B cell (primary cell): ENCODE data around the gene L3MBTL1. TPM values are rescaled to one million over a fixed set of nuclear protein-coding genes. Genes with fewer than 3 reads are reported as not detected.

ENCODE experiments used
- ATAC-seq: fragments of 200-7000 bp; cut with Tn5 transposase; one replicate; pipeline ENCODE4 v1.10.0; 2021; ENCODE audit warnings: low read depth, mild to moderate bottlenecking, moderate number of reproducible peaks, moderate library complexity
- CTCF ChIA-PET: fragments of 350-600 bp; sonication (Branson Sonifier 250); formaldehyde crosslinking; loops from one replicate; lab custom pipeline; 2021; ENCODE audit warnings: antibody characterized with exemption, inconsistent platforms; lab: Charles Lee
- POLR2A ChIA-PET: fragments of 350-600 bp; sonication (Branson Sonifier 250); formaldehyde crosslinking; loops from one replicate; lab custom pipeline; 2021; ENCODE audit warnings: antibody characterized with exemption; lab: Charles Lee
- DNase-seq: peaks from one replicate; pipeline ENCODE4 v3.0.0; 2013
- H2AFZ ChIP-seq: 2 replicates; pipeline ENCODE4 v1.6.1; 2012; ENCODE audit warnings: mild to moderate bottlenecking, low read depth, low read length; ENCODE audit not compliant: insufficient read depth, poor library complexity, severe bottlenecking
- H3K27ac ChIP-seq, 2 donors: 1 replicate in 1 of 2; 2 replicates in 1 of 2; pipeline ENCODE4 v1.5.1; 2012 to 2013; ENCODE audit warnings: low read length in 2 of 2, mild to moderate bottlenecking in 2 of 2, moderate library complexity in 1 of 2
- H3K27me3 ChIP-seq, 4 experiments: fragments of 200-600 bp in 1 of 4; sonication (generic) in 1 of 4; replicated peaks in 1 of 4; 1 replicate in 2 of 4; 2 replicates in 2 of 4; pipeline versions ENCODE4 v1.6.1 to v1.7.0; 2013 to 2016; ENCODE audit warnings: low read length in 3 of 4, mild to moderate bottlenecking in 2 of 4, mixed read lengths in 1 of 4, moderate library complexity in 1 of 4; ENCODE audit not compliant: insufficient read depth in 4 of 4, control insufficient read depth in 3 of 4; ENCODE audit errors: control extremely low read depth in 1 of 4
- H3K36me3 ChIP-seq, 2 experiments: replicated peaks in 1 of 2; 1 replicate in 1 of 2; 2 replicates in 1 of 2; pipeline versions ENCODE4 v1.6.1 to v1.7.1; 2013; ENCODE audit warnings: low read length in 1 of 2; ENCODE audit not compliant: insufficient read depth in 2 of 2, control insufficient read depth in 1 of 2; ENCODE audit errors: control extremely low read depth in 1 of 2, extremely low read depth in 1 of 2
- H3K4me1 ChIP-seq, 2 donors: fragments of 200-600 bp in 1 of 2; sonication (generic) in 1 of 2; 1 replicate in 1 of 2; 2 replicates in 1 of 2; pipeline versions ENCODE4 v1.5.1 to v1.6.1; 2013 to 2017; ENCODE audit warnings: low read length in 2 of 2; ENCODE audit not compliant: control insufficient read depth in 2 of 2, insufficient read depth in 2 of 2
- H3K4me2 ChIP-seq: replicated peaks from 2 replicates; pipeline ENCODE3; 2012; ENCODE audit warnings: mild to moderate bottlenecking, low read depth, low read length; ENCODE audit not compliant: poor library complexity, severe bottlenecking
- H3K4me3 ChIP-seq, 5 experiments: fragments of 200-600 bp in 1 of 5; sonication (generic) in 1 of 5; 1 replicate in 3 of 5; 2 replicates in 2 of 5; pipeline versions ENCODE4 v1.5.1 to v1.7.0; 2011 to 2016; ENCODE audit warnings: low read length in 4 of 5, mild to moderate bottlenecking in 4 of 5, low read depth in 2 of 5, control low read depth in 1 of 5, moderate library complexity in 1 of 5; ENCODE audit not compliant: insufficient read depth in 1 of 5; ENCODE audit errors: control extremely low read depth in 1 of 5, extremely low read depth in 1 of 5
- H3K79me2 ChIP-seq: fragments of 200-600 bp; sonication (generic); one replicate; pipeline ENCODE4 v1.6.0; 2016; ENCODE audit warnings: low read length; ENCODE audit not compliant: control insufficient read depth, insufficient read depth
- H3K9ac ChIP-seq: fragments of 200-600 bp; sonication (generic); 2 replicates; pipeline ENCODE4 v1.6.1; 2017; ENCODE audit warnings: mild to moderate bottlenecking, low read length, moderate library complexity
- H3K9me3 ChIP-seq, 3 donors: one replicate each; pipeline versions ENCODE4 v1.6.1 to v1.7.1; 2013; ENCODE audit warnings: low read length in 2 of 3; ENCODE audit not compliant: control insufficient read depth in 2 of 3, insufficient read depth in 1 of 3; ENCODE audit errors: control extremely low read depth in 1 of 3
- H4K20me1 ChIP-seq: 2 replicates; pipeline ENCODE4 v1.6.0; 2012; ENCODE audit warnings: mild to moderate bottlenecking, low read length; ENCODE audit not compliant: insufficient read depth, control insufficient read depth, poor library complexity, severe bottlenecking
- H3K27ac Mint-ChIP-seq: one replicate; pipeline ENCODE4 v1.8.0; 2021; ENCODE audit warnings: mixed read lengths
- H3K27me3 Mint-ChIP-seq: one replicate; pipeline ENCODE4 v1.8.0; 2021; ENCODE audit warnings: mixed read lengths
- H3K4me1 Mint-ChIP-seq: one replicate; pipeline ENCODE4 v1.8.0; 2021; ENCODE audit warnings: mixed read lengths
- H3K4me3 Mint-ChIP-seq: one replicate; pipeline ENCODE4 v1.8.0; 2021; ENCODE audit warnings: mixed read lengths
- H3K9me3 Mint-ChIP-seq: one replicate; pipeline ENCODE4 v1.8.0; 2022; ENCODE audit warnings: mixed read lengths; ENCODE audit not compliant: insufficient read depth
- CTCF ChIP-seq: fragments of 200-600 bp; IDR thresholded peaks from one replicate; pipeline ENCODE4 v1.8.0; 2022; ENCODE audit warnings: antibody characterized with exemption, mild to moderate bottlenecking
- EZH2 ChIP-seq: IDR thresholded peaks from 2 replicates; pipeline ENCODE4 v1.6.1; 2012; ENCODE audit warnings: borderline replicate concordance, low read depth, mild to moderate bottlenecking, moderate library complexity, low read length; ENCODE audit not compliant: insufficient read depth, poor library complexity, severe bottlenecking
- WGBS: methylation state at CpG from one replicate; pipeline ENCODE4 v1.1.5; 2013; ENCODE audit warnings: missing lambda C conversion rate; ENCODE audit not compliant: insufficient coverage; 5-methylcytosine and 5-hydroxymethylcytosine counted together
- intact Hi-C: fragments of 100-400 bp; cut with micrococcal nuclease; formaldehyde crosslinking; loops from one replicate; pipeline ENCODE4 v1.10.0; 2022
- polyA plus RNA-seq: library from polyadenylated mRNA; depleted of rRNA; stranded (reverse); fragments of >200 nt; gene quantifications from 2 replicates; pipeline ENCODE4 v1.2.3, GENCODE V29; 2012
- total RNA-seq, 2 donors: library from RNA; stranded (reverse); fragments of 120-200 nt in 1 of 2; gene quantifications; 1 replicate in 1 of 2; 2 replicates in 1 of 2; pipeline versions ENCODE4 v1.2.3 to v1.2.4, GENCODE V29; 2013 to 2022

L3MBTL1 gene
- total and polyA plus RNA-seq, 2 donors (not counting 1 experiment from before 2014, with no cell fraction given): 15.6 to 31.4 TPM

GRCh38 chr20:43462660-43463526 is 44.6 kb upstream of the L3MBTL1 start:
- H3K4me3 Mint-ChIP-seq: no peak overlapping the region
- POLR2A ChIA-PET: no interaction called here

More at GRCh38 chr20:43462660-43463526, 44.6 kb upstream of the L3MBTL1 start:
- Histone ChIP-seq H3K4me3 (no peak overlapping the region), H3K27ac (no peak overlapping the region), H3K36me3 (peaks cover 17 to 80% of the 10 kb centered on the region in 2 experiments), H3K4me1 (peaks cover 5 to 6% of the 10 kb centered on the region in 2 donors), H3K9me3 (no peaks in the 10 kb centered on the region), H3K4me2 (no peak overlapping the region), H3K9ac (no peak overlapping the region), H3K79me2 (peaks cover 31% of the 10 kb centered on the region), H2AFZ (no peak overlapping the region), H4K20me1 (peaks cover 82% of the 10 kb centered on the region), H3K27me3 (no peaks in the 10 kb centered on the region)
- Mint-ChIP-seq H3K9me3 (no peaks in the 10 kb centered on the region), H3K27ac (no peak overlapping the region), H3K27me3 (no peaks in the 10 kb centered on the region), H3K4me1 (peaks cover 32% of the 10 kb centered on the region)
- CTCF ChIA-PET: interaction anchor here (0.8 to 1.1 kb wide), 3 partner anchors 13 to 229 kb away, joined by 3 to 6 read pairs (median 3); no protein-coding TSS in a partner anchor
- TF ChIP-seq EZH2 (no peak), CTCF (no peak)
- intact Hi-C loops: no loop called here
- ATAC-seq (no peak), DNase-seq (no peak)
- 100% methylated on average over 1 of the region's 4 CpGs for WGBS
